OCI-LY1 (cell line): ENCODE results near the gene CXCR5.

ENCODE experiments used
- CTCF ChIP-seq: fragments of 200-600 bp; sonication (generic), shearing (Covaris generic); IDR thresholded peaks from 2 replicates; pipeline ENCODE4 v1.5.1; 2017; ENCODE audit warnings: mild to moderate bottlenecking, antibody characterized with exemption, low read length, moderate library complexity, mixed read lengths
- EZH2 ChIP-seq: fragments of 200-600 bp; sonication (generic), shearing (Covaris generic); IDR thresholded peaks from 2 replicates; pipeline ENCODE4 v1.8.0; 2017; ENCODE audit warnings: borderline replicate concordance, mixed run types, mild to moderate bottlenecking, antibody characterized with exemption, low read length, moderate library complexity, mixed read lengths

DNA sequence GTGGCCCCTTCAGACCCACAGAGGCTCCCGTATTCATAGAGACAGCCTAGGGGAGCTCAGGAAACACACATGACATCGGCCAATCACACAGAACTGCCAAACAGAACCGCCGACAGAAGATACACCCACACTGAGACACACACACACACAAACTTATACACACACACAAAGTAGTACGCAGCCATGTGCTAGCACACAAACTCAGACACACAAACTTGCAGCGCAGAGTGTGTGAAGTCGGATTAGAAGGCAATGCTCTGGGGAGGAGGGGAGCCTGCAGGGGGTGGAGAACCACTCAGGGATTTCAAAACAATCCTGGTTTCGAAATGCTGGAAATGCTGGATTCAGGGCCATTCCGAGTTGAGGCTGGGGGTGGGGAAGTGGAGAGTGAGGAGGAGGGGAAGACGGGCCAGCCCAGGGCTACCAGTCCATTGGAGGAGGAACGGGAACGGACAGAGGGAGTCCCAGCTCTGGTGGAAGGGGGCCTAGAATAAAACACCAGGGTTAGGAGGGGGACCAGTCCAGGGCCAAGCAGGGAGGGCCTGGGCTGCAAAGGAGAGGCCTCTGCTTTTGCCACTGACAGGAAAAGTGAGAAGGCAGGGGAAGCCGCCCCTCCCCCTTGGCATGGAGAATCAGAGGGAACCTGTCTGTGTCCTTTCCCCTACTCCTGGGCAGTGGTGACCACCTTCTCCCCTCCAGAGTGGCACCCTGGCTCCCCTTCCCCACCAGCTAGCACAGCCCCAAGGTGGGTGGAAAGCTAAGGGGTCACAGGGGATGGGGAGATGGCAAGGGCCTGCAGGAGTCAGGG is 37.6 kb downstream of the CXCR5 start:
- TF ChIP-seq CTCF (no peak), EZH2 (no peak)
